Measurements from ENCODE around the gene CRYL1. TPM values are rescaled to one million over a fixed set of nuclear protein-coding genes. Genes with fewer than 3 reads are reported as not detected.

Gene CRYL1
- total and polyA plus RNA-seq, 7 donors, result 6.4 to 18.5 (median 12.9) TPM

GRCh38 chr13:20553311-20553710 lies 27.7 kb upstream of the CRYL1 start:
- H3K27me3 ChIP-seq (ENCODE audit: insufficient read depth in 3 of 3, low read length in 2 of 3), result no peaks in the 10 kb centered on the region
- no peak overlapping the region for H3K4me3 ChIP-seq
- no peak overlapping the region for H3K27ac ChIP-seq
- DNase-seq (no peak), ATAC-seq (no peak)
- 57 to 74% (median 63%) methylated on average over 3 of the region's 3 CpGs for WGBS, 3 donors
- no peaks in the 10 kb centered on the region for H3K4me1 ChIP-seq
- intact Hi-C loops (cut with DNase I), result no loop called here
- H3K36me3 ChIP-seq (ENCODE audit: insufficient read depth in 1 of 2, low read depth in 1 of 2), result no peaks in the 10 kb centered on the region
- H3K9me3 ChIP-seq, result no peaks in the 10 kb centered on the region
- TF ChIP-seq CTCF (IDR thresholded peaks at IDR 0.05), result no peak

- H3K4me1 ChIP-seq, result no peaks in the 10 kb centered on the region
- no peaks in the 10 kb centered on the region for H3K9me3 ChIP-seq
- no peaks in the 10 kb centered on the region for H3K27me3 ChIP-seq (ENCODE audit: insufficient read depth in 3 of 3, low read length in 2 of 3)
- H3K4me3 ChIP-seq, result no peak overlapping the region
- intact Hi-C loops (cut with DNase I), result no loop called here
- DNase-seq (no peak), ATAC-seq (no peak)
- no peaks in the 10 kb centered on the region for H3K36me3 ChIP-seq (ENCODE audit: insufficient read depth in 1 of 2, low read depth in 1 of 2)
- no peak for TF ChIP-seq CTCF (IDR thresholded peaks at IDR 0.05)
- 43 to 53% (median 50%) methylated on average over 5 of the region's 5 CpGs for WGBS, 3 donors
- no peak overlapping the region for H3K27ac ChIP-seq
Observed at GRCh38 chr13:20550799-20551198, 25.1 kb upstream of the CRYL1 start.

GRCh38 chr13:20547479-20547908 lies 21.8 kb upstream of the CRYL1 start:
- ATAC-seq, result no peak
- 83 to 85% (median 84%) methylated on average over 4 of the region's 4 CpGs for WGBS, 3 donors

GRCh38 chr13:20546556-20546955 lies 20.9 kb upstream of the CRYL1 start:
- WGBS, 3 donors, result 78 to 85% (median 83%) methylated on average over 1 of the region's 1 CpG
- ATAC-seq, result no peak
- no peaks in the 10 kb centered on the region for H3K27me3 ChIP-seq (ENCODE audit: insufficient read depth in 3 of 3, low read length in 2 of 3)

More at GRCh38 chr13:20547479-20547908, 21.8 kb upstream of the CRYL1 start:
- no peaks in the 10 kb centered on the region for H3K36me3 ChIP-seq (ENCODE audit: insufficient read depth in 1 of 2, low read depth in 1 of 2)
- no peaks in the 10 kb centered on the region for H3K4me1 ChIP-seq
- no peak for TF ChIP-seq CTCF (IDR thresholded peaks at IDR 0.05)
- intact Hi-C loops (cut with DNase I), result no loop called here
- no peaks in the 10 kb centered on the region for H3K9me3 ChIP-seq
- no peaks in the 10 kb centered on the region for H3K27me3 ChIP-seq (ENCODE audit: insufficient read depth in 3 of 3, low read length in 2 of 3)
- H3K4me3 ChIP-seq, result no peak overlapping the region
- H3K27ac ChIP-seq, result no peak overlapping the region
- no peak for DNase-seq

More at GRCh38 chr13:20546556-20546955, 20.9 kb upstream of the CRYL1 start:
- Histone ChIP-seq H3K36me3 (ENCODE audit: insufficient read depth in 1 of 2, low read depth in 1 of 2) (no peaks in the 10 kb centered on the region), H3K4me1 (no peaks in the 10 kb centered on the region), H3K9me3 (no peaks in the 10 kb centered on the region), H3K27ac (no peak overlapping the region), H3K4me3 (no peak overlapping the region)
- no peak for TF ChIP-seq CTCF (IDR thresholded peaks at IDR 0.05)
- no peak for DNase-seq
- intact Hi-C loops (cut with DNase I), result no loop called here

Data from psoas muscle (tissue), 8 donors.